NCI-H1105 (cell line): ENCODE measurements around the gene PAX7.

ENCODE experiments used
- DNase-seq: peaks from one replicate; lab custom pipeline; 2025; lab: John Stamatoyannopoulos, UW

PAX7 gene

DNA sequence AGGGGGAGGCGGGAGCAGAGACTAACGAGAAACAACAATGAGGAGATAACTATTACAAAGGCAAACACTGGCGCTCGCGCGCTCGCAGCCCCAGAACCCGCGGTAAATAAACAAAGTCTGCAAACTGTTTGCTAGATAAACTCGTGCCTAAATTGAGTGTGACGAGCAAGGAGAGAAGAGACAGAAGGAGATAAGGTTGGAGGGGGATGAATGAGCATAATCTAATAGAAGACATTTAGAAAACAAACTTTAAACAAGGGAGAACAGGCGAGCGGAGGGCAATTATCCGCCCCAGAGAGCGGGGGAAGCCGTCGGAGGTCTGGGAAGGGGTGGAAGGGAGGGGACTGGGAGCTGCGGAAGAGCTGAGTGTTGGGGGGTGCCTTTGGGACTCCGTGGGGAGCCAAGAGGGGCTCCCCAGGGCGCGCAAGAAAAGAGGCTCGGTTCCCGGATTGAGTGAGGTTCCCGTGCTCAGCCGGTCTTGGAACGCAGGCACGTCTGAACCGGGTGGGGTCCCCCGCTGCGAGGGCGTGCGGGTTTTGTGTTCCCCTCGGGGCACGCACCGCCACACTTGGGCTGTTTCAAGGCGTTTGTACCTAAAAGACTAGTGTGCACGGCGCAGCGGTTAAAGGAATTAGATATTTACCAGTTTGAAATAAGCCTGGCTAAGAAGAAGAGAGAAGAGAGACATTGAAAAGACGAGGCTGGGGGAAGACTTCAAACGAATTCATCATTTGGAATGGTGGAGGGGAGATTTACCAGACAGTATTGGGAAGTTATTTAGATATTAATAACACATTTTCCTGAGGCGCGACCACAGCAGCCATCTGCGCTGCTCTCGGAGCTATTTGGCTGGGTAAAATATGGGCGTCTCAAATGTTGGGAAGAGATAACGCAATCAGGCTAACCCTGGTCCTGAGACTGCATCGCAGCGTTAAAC lies 10.6 kb downstream of the PAX7 start:
- no peak for DNase-seq

DNA sequence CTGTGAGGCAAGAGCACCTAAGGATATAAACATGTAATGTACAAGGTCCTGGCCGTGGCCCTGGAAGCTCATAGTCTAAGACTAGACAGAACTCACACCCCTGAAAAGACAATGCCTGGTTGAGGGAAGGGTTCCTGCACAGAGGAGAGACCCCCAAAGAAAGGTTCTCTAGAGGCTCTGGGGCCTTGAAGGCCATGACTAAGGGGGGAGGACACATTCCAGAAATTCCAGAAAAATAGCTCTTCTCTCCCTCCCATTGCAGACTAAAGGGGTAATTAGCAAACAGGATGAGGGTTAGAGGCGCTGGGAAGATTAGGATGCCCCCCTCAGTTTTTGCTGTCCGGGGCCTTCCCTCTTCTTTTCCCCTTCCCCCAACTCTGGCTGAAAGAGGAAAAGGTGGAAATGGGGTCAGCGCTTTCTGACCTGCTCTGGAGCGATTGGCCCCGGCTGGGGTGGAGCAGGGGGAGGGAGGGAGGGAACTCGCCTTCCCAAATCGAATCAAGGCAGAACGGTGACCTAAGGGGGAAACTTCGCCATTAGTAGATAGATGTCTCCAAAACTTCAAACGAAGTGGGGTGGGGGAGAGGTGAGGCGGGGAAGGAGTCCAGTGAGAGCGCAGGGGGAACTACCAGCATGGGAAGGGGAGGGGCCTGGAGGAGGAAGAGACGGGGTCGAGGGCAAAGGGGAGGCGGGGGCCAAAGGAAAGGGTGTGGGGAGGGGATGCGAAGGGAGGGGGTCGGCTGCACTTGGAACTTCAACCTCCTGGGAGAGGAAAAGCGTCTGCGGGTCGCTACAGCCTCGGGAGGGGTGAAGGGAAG lies 11.8 kb downstream of the PAX7 start:
- no peak for DNase-seq

DNA sequence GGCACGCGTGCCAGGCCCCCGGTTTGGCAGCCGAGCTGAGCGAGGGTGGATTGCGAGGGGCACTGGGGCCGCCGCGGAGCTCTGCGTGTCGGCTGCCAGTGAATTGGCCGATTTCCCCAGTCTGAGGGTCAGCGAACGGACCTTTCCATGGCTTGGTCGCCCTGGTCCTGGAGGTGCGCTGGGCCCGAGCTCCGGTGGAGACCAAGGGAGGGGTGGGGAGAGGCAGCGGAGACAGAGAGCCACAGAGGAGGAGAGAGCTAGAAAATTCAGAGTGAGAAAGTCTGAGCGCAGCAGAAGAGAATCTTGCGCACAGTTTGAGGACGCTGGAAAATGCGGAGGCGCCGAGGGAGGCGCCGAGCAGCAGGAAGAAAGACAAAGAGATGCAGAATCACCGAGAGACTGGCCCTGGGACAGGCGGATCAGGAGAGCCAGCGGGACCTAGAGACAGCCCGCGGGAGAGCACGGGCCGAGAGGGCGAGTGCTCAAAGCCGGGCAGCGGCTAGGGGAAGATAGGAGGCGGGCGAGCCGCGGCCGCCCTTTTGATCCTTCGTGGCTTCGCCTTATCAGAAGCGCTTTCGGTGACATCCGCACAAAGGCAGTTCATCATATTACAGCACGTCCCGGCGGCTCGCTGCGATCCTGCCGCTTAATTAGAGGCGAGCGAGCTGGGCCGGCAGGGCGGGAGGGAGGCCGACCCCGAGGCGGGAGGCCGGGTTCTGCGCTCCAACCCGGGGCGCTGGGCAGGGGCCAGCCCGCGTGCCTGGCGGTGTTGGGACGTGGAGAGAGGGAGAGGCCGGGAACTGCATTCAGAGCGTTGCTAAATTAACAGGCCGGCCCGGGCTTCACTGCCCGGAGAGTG lies 12.7 kb downstream of the PAX7 start:
- DNase-seq, result no peak

DNA sequence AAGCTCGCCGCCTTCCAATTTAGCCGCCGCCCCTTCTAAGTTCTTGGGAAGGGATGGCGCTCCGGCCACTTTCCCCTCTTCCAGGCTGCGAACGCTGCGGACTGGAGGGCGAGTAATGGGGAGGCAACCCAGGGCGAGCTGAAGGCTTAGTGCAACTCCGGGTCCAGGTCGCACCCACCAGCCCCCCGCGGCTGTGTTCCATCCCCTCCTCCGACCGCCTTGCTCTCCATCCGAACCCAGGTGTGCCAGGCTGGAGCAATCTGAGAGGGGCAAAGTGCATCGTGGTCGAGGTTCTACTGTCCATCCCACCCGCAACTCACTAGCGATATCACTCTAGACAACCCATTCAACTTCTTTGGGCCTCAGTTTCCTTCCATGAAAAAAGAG lies 13.4 kb downstream of the PAX7 start:
- DNase-seq, result no peak

DNA sequence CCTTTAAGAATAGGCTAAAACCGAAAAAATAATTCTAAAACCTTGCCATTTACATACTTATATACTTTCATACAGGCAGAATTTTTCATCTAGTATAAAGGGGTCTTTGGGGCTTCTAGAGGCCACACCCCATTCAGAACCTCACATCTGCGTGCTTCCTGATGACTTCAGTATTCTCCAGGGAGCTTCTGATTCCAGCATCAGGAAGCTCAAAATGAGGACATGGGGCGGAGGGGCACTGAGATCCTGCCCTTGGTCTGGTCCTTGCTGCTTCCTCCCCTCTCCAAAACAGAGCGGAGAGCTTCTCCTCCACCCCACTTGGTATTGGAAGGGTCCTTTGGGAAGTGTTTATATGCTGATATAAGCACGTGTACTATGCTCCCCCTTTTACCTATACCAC lies 13.8 kb downstream of the PAX7 start:
- no peak for DNase-seq

DNA sequence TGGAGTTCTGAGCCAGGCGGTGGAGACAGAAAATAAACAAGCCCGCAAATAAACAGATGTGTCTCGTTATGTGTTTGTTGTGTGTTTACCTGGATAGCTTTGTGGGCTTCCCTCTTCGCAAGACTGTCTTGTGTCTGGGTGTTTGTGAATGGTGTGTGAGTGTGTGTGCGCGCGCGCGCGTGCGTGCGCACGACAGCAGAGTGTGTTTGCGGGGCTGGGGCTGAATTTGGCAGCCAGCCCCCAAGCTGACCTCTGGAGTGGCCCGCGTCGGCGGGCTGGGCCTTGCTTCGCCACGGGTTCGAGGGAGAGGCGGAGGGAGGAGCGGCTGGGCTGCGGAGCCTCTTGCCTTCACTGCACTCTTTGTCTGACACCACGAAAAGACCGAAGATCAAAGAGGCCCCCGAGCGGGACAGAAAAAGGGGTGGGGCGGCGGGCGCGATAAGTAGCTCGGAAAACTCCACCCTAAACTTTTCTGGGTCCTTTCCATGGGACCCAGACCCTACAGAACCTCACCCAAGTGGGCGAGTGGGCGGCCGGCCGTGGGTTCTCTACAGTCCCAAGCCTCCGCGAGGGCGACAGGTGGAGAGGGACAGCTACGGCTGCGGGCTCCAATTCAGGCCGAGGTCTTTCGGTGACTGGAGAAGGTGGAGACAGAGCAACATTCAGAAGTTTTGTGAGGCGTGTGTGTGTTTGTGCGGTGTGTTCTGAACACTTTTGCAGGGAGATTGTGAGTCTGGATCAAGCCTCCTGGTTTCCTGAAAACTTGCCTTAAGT lies 14.5 kb downstream of the PAX7 start:
- no peak for DNase-seq

DNA sequence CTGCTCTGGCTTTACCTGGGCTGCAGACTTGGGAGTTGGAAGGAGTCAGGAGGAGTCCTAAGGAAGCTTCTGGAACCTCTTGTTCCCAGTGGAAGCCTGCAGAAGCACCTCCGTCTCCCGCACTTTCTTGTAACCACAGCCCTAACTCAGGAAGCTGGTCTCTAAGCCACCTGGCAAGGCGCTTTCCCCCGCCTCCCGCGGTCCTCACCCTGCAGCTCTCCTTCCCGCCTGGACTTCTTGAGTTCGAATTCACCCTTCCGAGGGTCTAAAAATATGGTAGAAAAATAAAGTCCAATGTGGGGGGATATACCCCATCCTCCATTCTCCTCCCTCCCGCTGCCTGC lies 15.1 kb downstream of the PAX7 start:
- DNase-seq, result no peak

DNA sequence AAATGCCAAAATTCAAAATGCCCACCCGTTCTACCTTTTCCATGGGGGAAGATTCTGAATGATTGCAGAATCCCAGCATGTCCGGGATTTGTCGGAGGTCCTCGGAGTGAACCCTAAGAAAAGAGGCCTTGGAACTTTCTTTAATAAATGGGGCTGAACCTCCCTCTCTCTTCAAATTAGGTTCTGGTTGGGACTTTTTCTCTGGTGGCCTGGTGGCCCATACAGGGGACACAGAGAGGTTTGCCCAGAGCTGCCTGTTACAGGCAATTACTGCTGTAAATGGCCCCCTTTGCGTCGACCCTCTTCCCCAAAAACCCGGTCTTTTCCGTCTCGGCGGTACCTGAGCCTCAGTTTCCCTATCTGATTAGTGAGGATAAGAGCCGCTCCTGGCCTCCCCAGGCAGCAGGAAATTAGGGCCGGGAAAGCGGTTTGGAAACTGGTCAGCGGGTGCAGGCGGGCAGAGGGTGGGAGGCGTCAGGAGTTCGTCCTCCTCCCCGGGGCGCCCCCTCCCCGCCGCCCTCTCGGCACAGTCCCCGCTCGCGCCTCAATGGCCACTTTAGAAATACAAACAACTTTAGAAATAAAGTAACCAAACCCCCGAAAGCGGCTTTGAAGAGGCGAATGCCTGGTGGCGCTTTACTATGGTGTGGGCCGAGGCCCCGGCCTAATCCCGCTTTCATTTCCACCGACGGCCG lies 15.6 kb downstream of the PAX7 start:
- no peak for DNase-seq

DNA sequence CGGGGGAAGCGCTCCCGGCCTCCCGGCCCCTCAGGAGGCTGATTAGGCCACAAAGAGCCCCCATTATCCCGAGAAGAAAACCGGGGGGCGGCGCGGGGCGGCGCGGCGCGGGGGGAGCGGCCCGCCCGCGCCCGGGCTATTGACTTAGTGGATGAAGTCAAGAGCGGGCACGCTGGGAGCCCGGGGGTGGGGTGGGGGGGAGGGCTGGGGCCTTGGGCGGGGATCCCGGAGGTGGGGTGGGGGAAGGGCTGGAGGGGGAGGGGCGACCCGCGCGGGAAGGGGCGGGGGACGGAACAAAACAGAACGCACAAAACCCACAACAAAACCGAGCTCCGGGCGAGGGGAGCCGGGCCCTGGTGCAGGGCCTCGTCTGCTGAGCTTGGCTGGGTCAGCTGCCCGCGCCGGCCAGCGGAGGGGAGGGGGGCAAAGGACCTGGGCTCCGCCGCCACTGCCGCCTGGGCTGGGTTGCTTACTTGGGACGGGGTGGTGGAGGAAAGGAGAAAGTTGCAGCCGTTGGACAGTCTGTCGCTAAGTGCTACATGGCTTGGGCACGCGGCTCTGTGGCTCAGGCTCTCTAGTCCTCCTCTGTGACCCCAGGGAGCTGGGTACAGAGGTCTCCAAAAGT lies 16.3 kb downstream of the PAX7 start:
- no peak for DNase-seq

DNA sequence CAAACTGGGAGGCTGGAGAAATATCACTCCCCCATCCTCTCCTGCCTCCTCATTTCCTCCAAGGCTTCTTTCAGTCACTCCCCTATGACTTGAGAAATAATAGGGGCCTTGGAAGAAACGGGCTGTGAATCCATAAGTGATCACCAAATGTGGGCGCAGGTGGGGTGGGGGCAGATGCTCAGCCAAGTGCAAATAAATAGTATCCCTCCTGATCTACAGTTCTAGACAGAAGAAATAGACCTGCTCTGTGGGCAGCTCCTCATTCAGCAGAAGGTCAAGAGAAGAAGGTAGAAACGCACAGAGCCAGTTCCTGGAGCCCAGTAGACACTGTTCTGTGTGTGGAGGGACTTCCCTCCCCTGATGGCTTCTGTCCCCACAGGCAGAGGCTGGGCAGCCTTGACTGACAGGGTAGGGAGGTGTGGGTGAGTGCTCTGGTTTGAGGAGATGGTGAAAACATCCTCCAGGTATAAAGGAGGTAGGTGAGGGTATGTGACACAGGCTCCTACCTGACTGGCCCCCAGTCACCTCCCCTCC lies 17.1 kb downstream of the PAX7 start:
- DNase-seq, result no peak

DNA sequence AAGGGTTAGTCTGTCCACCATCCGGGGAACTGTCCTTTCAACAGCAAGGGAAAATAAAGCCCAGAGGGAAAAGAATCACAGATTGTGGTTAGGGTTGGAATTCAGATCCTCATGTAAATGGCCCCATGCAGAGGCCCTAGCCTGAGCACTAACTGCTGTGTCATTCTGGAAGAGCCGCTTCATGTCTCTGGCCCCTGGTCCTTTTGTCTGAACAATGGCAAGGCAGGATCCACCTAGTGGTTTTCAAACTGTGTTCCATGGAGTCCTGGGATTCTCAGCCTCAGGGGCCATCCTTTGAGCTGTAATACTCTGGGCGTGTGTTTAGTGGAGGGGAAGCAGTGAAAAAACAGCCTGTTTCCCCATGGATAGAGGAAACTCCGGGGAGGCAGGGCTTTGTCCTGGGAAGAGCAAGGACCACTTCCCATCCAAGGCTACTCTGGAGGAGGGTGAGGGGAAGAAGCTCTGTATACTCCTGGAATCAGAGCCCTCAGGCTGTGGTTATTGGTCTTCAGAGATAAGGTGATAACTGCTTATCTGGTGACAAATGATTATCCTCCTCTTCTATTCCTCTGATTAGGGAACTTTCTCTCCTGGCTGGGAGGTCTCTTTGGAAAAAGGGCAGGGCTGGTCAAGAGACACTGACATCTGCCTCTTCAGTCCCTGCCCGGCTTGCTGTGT lies 19.2 kb downstream of the PAX7 start:
- no peak for DNase-seq

DNA sequence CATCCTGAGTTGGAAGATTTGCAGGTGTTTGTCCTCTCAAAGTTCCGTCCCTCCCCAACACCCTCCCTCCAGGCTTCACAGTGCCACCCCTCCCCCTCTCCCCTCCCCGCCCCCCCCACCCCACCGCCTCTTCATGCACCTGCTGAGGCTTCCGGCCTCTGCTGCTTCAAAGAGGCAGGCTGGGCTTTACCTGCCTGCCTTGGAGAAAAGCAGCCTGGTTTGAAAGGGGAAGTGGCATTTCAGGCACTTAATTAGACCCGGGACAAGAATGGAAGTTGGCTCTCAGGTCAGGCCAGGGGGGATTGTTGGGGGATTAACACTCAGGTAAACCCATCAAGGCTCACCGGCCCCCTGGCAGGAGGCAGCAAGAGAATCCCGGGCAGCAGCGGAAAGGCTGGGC lies 21.1 kb downstream of the PAX7 start:
- DNase-seq, result no peak

DNA sequence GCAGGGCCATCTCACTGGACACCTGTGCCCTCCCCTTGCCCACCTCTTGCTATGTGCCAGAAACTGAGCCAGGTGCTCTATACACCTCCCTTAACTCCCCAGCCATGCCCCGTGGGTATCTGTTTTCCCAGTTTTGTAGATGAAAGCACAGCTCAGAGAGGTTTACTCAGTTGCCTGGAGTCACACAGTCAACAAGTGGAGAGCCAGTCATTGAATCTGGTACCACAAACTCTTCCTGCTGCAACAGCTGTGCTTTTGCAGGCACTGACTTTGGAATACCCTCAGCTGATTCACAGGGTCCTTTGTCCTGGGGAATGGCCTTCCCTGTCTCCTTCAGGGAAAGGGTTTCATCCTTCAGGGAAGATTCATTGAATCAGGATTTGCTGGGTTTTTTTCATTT lies 22.1 kb downstream of the PAX7 start:
- DNase-seq, result no peak

DNA sequence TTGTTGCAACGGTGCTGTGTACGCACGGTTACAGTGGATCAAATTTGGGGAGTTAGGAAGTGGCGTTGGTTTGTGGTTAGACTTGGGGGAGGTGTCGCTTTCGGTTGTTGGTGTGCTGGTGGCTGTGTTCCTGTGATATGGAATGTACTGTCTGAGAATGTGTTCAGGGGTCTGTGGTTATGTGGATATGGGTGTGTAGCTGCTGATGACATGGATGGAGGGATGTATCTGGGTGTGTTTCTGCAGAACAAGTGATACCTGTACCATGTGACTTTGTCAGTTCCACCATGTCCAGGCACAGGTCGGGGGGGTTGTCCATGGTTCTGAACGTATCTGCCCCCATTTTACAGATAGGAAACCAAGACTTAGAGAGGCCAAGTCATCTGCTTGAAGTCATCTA lies 22.7 kb downstream of the PAX7 start:
- no peak for DNase-seq

DNA sequence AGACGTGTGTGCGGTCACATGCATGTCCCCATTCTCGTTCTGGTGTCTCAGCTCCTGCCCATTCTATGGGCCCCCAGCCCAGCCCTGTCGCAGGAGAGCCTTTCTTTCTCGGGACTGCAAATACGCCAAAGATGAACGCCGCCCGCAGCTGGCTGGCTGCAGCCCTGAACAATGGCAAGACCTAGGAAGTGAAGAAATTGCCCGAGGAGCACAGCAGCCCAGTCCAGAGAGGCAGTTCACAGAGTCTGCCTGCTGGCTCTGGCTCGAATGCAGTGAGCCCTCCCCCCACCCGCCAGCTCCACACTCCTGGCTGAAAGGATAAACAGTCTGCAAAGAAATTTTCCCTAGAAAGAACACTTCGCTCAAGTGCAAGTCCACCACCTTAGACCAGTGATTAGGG lies 23.3 kb downstream of the PAX7 start:
- no peak for DNase-seq

DNA sequence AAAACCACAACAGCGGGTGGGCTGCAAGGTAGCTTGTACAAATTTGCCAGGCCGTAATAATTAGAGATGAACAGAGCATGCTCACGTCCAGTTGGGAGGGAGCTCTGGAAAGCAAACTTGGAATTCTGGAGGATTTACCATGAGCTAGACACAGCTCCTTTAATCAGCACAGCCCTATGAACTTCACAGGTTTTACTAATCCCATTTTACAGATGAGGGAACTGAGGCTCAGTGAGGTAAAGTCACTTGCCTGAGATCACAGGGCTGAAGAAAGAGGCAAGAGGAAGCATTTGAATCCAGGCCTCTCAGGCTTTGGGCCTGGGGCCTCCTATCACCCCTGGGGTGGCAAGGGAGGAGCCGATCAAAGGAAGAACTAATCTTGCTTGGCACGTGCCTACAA lies 24.0 kb downstream of the PAX7 start:
- DNase-seq, result no peak

DNA sequence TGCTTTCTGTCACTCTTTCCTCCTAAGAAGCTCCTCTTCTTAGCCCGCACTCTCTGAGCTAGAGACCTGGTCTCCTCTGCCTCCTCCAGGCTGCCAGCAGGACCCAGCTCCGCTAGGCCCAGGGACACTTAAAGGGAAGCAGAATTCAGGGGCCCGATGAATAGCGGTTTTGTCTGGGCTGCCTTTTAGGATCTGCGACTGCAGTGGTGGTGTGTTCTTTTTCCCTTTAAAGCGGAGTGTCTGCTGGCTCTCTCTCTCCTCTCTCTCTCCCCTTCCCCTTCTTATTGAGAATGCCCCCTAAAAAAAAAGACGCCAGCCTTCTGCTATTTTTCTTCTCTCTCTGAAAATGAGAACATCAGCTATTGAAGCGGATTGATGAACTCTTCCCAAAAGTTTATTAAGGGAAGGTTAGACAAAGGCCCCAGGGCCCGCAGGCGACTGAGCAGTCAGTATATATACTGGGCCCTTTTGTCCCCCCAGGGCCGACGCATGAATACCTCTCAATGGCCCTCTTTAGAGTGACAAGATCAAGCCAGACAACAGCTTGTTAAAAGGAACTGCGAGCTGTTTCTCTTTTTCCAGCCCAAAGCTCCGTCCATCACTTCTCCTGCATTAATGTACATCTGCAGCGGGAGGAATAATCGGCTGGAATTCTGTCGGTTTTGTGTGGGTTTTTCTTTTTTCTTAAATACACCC lies 27.0 kb downstream of the PAX7 start:
- no peak for DNase-seq

DNA sequence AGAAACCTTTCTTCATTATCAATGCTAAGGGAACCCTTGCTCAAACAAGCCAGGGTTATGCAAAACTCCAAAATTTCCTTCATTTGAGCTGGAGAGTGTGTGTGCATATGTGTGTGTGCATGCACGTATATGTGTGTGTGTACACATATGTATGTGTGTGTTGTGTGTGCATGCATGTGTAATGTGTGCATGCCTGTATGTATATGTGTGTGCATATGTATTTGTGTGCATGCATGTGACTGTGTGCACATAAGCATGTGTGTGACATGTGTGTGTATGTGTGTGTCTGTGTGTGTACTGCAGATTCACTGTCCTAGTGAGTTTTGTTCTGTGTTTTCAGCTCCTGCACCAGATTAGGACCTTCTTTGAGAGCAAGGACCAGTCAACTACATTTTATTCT lies 28.2 kb downstream of the PAX7 start:
- no peak for DNase-seq
